GM12801 (cell line): Measurements from ENCODE around the gene ARHGAP19.

Source experiments
- CTCF ChIP-seq: IDR thresholded peaks from one replicate; pipeline ENCODE4 v1.5.1; 2011; ENCODE audit warnings: control low read depth; ENCODE audit not compliant: insufficient read length; ENCODE audit errors: extremely low read depth

Gene ARHGAP19

DNA sequence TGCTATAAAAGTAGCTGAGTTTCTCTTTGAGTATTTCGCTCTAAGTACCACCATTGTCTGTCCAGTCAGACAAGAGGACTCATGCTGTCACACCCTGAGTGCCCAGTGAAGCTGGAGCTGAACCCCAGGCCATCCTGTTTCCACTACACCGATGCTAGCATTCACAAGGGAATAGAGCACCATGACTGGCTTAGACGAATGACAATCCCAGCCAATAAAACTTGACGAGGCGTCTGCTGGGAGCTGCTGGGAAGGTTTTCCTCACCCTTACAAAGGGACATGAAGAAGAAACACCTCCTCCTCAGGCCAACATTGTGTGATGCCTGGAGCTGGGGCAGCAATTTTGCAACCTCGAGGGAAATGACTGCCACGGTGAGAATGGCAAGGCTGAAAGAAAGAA, 89.2 kb downstream of the ARHGAP19 start:
- TF ChIP-seq CTCF: no peak

GRCh38 chr10:97200616-97201015, 91.8 kb downstream of the ARHGAP19 start:
- no peak for TF ChIP-seq CTCF

GRCh38 chr10:97199152-97199551, 93.3 kb downstream of the ARHGAP19 start:
- TF ChIP-seq CTCF: no peak

DNA sequence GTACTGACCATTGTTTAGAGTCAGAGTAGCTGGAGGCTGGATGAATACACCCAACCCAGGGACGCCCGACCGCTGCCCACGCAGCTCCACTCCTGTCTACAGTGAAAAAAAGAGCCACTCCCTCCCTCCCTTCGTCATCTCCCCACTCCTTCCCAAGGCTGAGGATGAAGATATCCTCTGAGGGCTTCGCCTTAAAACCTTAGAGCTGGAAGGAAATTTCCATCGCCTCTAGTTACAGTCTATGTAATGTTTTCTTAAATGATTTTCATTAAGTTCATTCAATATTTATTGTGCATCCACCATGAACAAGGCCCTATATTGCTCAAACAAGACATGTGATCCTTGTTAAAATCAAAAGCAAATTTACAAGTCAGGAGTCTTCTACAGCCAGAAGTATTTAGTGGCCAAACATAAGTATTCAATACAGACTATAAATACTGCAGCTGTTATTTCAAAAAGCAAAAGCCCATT, 95.4 kb downstream of the ARHGAP19 start:
- TF ChIP-seq CTCF: no peak

DNA sequence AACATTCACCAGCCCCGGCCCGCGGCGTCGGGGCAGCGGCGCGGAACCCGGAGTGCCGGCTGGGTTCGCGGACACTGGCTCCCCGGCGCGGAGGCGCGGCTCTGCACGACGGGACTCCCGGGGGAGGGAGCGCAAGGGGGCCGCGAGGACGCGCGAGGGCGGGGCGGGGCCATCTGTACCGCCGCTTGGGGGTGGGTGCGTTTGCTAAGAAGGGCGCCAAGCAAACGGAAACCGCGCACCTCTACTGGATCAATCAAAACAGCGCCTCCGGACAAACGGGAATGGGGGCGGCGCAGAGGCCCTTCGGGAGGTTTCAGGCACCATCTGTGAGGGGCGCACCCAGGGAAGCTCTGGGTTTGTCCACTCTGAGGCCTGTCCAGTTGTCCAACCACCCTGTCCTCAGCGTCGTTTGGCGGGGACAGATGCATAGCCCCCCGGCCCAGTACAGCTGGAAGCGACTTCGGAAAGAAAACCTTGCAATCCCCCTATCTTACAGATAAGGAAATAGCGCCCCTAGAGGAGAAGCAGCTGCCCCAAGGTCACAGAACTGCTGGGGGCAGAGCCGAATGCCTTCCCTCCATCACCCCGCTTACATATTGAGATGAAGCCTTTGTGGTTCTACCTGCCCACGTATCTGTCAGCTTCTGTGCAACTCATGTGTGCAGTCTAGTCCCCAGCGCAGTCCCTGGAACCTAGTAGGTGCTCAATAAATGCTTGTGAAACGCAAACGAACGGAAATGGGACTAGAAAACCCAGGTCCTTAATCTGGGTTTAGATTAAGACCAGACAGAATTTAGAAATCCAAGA, 96.0 kb downstream of the ARHGAP19 start:
- no peak for TF ChIP-seq CTCF

- TF ChIP-seq CTCF: no peak
Observed at GRCh38 chr10:97195706-97196222, 96.7 kb downstream of the ARHGAP19 start.

DNA sequence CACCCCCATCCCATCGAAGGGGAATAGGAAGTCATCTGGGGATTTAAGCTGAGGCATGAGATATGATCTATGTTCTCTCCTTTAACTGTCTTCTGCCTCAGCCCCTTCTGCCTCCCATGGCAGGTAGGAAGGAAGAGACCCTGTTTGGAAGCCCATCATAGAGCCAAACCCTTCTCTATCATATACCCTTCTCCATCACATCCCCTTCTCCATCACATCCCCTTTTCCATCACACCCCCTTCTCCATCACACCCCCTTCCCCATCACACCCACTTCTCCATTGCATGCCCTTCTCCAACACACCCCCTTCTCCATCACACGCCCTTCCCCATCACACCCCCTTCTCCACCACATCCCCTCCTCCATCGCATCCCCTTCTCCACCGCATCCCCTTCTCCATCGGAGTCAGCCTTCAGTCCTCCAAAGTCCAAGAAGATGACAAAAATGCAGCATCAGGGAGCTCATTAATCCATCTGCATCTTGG, 99.4 kb downstream of the ARHGAP19 start:
- TF ChIP-seq CTCF: no peak
